ENCODE measurements around the gene MGMT.
"Not testable (repeated sequence)": the region's sequence is repeated elsewhere in the genome, so short reads cannot be mapped to it uniquely, and the experiment has no call there.

The MGMT gene

DNA sequence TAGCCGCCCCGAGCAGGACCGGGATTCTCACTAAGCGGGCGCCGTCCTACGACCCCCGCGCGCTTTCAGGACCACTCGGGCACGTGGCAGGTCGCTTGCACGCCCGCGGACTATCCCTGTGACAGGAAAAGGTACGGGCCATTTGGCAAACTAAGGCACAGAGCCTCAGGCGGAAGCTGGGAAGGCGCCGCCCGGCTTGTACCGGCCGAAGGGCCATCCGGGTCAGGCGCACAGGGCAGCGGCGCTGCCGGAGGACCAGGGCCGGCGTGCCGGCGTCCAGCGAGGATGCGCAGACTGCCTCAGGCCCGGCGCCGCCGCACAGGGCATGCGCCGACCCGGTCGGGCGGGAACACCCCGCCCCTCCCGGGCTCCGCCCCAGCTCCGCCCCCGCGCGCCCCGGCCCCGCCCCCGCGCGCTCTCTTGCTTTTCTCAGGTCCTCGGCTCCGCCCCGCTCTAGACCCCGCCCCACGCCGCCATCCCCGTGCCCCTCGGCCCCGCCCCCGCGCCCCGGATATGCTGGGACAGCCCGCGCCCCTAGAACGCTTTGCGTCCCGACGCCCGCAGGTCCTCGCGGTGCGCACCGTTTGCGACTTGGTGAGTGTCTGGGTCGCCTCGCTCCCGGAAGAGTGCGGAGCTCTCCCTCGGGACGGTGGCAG lies at the start of gene MGMT:
Gene MGMT, plus strand, starts transcription at position 539 of the 656 bp plus-strand sequence.
- Mint-ChIP-seq H3K27ac (peak within 1 kb of the TSS; percentile 68), H3K4me1 (ENCODE audit: low read depth) (peaks cover 4% of the 10 kb centered on the region), H3K9me3 (no peaks in the 10 kb centered on the region)

DNA sequence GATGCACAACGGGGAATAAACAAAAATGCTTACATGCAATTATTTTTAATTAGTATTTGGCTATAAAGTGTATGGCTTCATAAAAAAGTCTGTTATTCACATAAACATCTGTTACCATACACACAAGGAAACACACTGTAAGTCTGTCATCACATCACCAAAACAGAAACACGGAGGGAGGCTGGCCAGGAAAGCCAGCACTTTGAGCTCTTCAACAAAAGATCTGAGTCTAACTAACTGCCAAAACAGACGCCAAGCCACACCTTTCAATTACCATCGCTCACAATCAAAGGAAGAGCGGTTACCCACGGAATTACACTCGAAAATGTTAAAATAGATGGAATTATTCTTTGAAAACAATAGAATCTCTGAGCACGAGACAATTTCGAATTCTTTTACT lies 49.2 kb upstream of the MGMT start:
- Mint-ChIP-seq H3K4me1 (ENCODE audit: low read depth) (no peaks in the 10 kb centered on the region), H3K27ac (no peak overlapping the region), H3K9me3 (no peaks in the 10 kb centered on the region), H3K36me3 (ENCODE audit: low read depth) (no peaks in the 10 kb centered on the region), H3K27me3 (ENCODE audit: low read depth) (no peaks in the 10 kb centered on the region), H3K4me3 (no peak overlapping the region)

More for the DNA sequence above, at the start of gene MGMT:
- Mint-ChIP-seq H3K4me3 (peak within 1 kb of the TSS; percentile 80), H3K27me3 (ENCODE audit: low read depth) (no peaks in the 10 kb centered on the region), H3K36me3 (ENCODE audit: low read depth) (no peaks in the 10 kb centered on the region)

DNA sequence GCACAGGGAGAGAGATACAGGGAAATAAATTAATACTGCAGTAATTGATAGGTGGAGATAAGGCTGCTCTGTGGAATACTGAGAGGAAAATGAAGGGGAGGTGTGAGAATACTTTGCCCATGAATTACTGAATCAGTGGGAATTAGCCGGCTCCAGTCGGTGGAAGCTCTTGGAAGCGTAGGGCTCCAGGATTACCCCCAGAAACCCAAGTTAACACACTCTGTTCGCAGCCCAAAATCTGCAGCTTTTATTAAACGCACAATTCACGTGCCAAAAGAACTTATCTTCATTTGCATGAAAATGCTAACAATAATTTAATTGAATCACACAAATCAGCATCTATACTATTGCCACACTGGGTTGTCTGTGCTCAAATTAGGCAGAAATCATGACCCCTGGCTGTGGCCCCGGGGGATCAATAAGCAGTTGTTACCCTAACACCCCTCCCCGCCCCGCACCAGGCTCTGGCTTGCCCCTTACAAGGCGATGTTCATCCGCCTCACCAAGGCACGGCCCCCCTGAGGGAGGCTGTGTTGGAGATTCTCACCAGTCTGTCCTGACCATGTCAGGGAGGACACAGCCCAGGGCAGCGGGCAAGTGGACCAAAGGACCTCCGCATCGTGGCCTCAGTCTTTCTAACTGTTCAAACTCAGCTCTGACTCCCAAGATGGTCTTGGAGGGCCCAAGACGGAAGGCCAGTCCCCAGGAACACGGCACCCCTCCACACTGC lies 48.4 kb upstream of the MGMT start:
- no peak overlapping the region for H3K27ac Mint-ChIP-seq
- no peak overlapping the region for H3K4me3 Mint-ChIP-seq
- no peaks in the 10 kb centered on the region for H3K27me3 Mint-ChIP-seq (ENCODE audit: low read depth)

DNA sequence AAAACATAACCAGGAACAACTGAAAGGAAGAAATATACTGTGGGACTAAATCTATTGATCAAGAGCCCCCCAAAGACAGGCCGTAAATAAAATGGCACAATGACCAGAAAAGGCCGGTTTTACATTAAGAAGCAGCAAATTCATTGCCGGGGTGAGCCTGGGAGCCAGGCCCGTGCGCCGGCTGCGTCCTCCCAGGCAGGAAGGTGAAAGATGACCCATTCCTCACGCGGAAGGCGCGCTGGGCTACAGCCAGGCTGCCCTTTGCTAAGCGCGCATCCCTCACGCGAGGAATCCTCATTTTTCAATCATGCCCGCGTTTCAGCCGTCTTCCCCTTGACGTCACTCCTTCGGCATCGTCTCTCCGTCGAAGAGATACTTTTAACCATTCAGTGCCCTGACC lies 47.6 kb upstream of the MGMT start:
- no peak overlapping the region for H3K4me3 Mint-ChIP-seq
- H3K4me1 Mint-ChIP-seq (ENCODE audit: low read depth), result no peaks in the 10 kb centered on the region
- H3K9me3 Mint-ChIP-seq, result no peaks in the 10 kb centered on the region
- H3K36me3 Mint-ChIP-seq (ENCODE audit: low read depth), result no peaks in the 10 kb centered on the region
- H3K27me3 Mint-ChIP-seq (ENCODE audit: low read depth), result no peaks in the 10 kb centered on the region
- H3K27ac Mint-ChIP-seq, result no peak overlapping the region

More for the DNA sequence above, 48.4 kb upstream of the MGMT start:
- no peaks in the 10 kb centered on the region for H3K9me3 Mint-ChIP-seq
- H3K4me1 Mint-ChIP-seq (ENCODE audit: low read depth), result no peaks in the 10 kb centered on the region
- no peaks in the 10 kb centered on the region for H3K36me3 Mint-ChIP-seq (ENCODE audit: low read depth)

DNA sequence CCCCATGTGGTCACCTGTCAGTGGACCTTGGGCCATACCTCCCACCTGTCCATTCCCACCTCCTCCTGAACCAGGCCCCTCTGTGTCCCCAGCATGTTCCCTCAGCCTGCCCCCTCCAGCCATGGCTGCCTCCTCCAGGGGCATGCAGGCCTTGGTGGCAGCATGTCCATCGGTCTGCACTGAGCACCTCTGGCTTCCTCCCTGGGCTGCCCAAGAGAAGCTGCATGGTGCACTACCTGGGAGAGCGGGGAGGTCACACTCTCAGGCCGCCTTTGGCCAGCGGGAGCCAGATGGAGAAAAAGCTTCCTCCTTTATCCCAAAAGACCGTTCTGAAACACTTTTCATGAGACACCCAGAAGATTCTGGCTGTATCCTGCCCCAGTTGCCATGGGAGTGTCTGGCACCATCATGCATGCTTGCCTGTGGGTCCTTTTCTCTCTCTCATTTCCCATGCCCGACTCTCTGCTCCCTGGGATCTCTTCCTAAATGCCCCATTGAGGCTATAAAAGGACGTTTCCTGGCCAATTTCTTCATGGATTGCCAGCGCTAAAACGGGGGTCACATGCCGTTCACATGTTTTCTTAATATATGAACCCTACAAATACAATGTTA lies 45.5 kb upstream of the MGMT start:
- Mint-ChIP-seq H3K27me3 (ENCODE audit: low read depth) (no peaks in the 10 kb centered on the region), H3K27ac (no peak overlapping the region), H3K36me3 (ENCODE audit: low read depth) (no peaks in the 10 kb centered on the region), H3K4me3 (no peak overlapping the region), H3K4me1 (ENCODE audit: low read depth) (no peaks in the 10 kb centered on the region), H3K9me3 (no peaks in the 10 kb centered on the region)

DNA sequence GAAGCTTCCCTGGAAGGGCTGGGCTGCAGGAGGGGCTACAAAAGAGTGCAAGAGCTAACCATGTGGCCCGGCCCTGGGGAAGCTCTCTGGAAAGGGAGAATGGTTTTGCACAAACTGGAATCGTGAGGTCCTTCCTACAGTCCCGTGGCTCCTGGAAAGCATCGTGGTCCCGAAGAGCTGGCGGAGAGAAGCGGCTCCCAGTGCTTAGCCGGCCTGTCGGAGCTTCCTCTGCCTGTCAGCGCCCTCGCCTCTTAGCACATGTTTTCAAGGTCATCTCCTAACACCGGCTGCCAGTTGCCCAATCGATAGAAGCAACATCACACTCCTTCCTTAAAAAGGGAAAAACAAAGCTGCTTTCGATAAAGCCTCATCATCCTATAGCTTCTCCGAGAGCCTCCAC lies 42.1 kb upstream of the MGMT start:
- H3K4me3 Mint-ChIP-seq, result no peak overlapping the region
- no peaks in the 10 kb centered on the region for H3K9me3 Mint-ChIP-seq
- no peaks in the 10 kb centered on the region for H3K36me3 Mint-ChIP-seq (ENCODE audit: low read depth)
- no peaks in the 10 kb centered on the region for H3K27me3 Mint-ChIP-seq (ENCODE audit: low read depth)
- H3K4me1 Mint-ChIP-seq (ENCODE audit: low read depth), result no peaks in the 10 kb centered on the region
- H3K27ac Mint-ChIP-seq, result no peak overlapping the region

DNA sequence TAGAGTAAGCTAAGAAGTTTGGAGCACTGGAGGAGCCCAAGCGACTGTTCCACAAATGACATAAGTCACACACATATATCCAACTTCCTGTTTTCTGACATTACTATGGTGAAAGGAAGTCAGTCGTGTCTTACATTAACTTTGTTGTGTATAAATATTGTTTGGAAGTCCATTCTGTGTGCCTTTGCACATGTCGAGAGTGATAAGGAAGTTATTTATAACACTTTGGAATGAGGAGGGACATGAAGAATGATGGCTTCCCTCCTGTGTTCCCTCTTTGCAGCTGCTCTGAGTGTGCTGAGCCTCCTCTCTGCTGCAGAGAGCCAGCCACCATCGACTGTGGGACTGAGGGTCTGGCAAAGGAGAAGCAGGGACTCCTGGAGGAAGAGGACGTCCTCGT lies 40.4 kb upstream of the MGMT start:
- Mint-ChIP-seq H3K36me3 (ENCODE audit: low read depth) (no peaks in the 10 kb centered on the region), H3K27ac (no peak overlapping the region), H3K4me1 (ENCODE audit: low read depth) (no peaks in the 10 kb centered on the region), H3K9me3 (no peaks in the 10 kb centered on the region), H3K4me3 (no peak overlapping the region), H3K27me3 (ENCODE audit: low read depth) (no peaks in the 10 kb centered on the region)

DNA sequence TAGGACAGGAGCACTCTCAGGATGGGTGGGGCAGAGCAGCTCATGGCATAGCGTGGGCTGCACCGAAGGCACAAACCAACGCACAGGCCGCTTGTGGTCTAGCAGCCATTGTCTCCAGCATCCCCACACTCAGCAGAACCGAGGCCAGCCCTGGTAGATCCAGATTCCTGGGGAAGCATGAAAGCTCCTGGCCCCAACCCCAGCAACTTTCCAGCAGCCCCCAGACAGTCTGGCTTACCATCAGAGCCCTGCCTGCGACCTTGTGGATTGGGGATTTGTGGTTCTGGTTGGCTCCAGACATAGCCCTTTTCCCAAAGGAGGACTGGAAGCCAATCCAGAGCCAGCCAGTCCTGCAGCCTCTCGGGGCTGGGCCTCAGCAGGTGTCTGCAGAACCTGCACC lies 33.8 kb upstream of the MGMT start:
- Mint-ChIP-seq H3K4me1 (ENCODE audit: low read depth) (no peaks in the 10 kb centered on the region), H3K9me3 (no peaks in the 10 kb centered on the region), H3K27me3 (ENCODE audit: low read depth) (no peaks in the 10 kb centered on the region), H3K36me3 (ENCODE audit: low read depth) (no peaks in the 10 kb centered on the region), H3K27ac (no peak overlapping the region), H3K4me3 (no peak overlapping the region)

DNA sequence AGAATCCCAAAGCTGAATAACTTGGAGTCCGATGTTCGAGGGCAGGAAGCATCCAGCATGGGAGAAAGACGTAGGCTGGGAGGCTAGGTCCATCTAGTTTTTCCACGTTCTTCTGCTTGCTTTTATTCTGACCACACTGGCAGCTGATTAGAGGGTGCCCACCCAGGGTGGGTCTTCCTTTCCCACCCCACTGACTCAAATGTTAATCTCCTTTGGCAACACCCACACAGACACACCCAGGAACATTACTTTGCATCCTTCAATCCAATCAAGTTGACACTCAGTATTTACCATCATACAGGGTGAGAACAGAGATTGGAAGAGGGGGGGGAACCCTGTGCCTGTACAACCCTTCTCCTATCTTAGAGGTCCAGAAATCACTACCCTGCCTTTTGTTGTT lies 31.3 kb upstream of the MGMT start:
- H3K4me3 Mint-ChIP-seq; H3K27ac Mint-ChIP-seq; H3K36me3 Mint-ChIP-seq (ENCODE audit: low read depth); H3K27me3 Mint-ChIP-seq (ENCODE audit: low read depth); H3K4me1 Mint-ChIP-seq (ENCODE audit: low read depth); H3K9me3 Mint-ChIP-seq: not testable (repeated sequence)

DNA sequence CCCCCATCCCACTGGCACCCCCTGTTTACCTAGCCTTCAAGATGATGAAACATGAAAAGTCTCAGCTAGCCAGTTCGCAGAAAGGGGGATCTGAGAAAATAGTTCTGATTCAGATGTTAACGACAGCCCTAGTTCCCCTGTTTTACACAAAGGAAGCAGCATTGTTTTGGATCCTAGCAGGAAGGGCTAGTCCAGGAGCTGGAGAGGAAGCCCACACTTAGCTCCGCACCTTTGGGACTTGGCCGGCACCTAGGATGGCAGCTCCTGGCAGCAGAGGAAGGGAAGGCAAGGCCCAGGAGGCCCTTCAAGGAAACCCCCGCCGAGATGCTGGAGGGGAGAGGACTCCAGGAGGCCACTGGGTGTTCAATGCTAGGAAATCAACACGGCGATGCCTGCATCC lies 29.0 kb upstream of the MGMT start:
- Mint-ChIP-seq H3K27me3 (ENCODE audit: low read depth) (peaks cover 1% of the 10 kb centered on the region), H3K36me3 (ENCODE audit: low read depth) (no peaks in the 10 kb centered on the region), H3K4me3 (no peak overlapping the region), H3K27ac (no peak overlapping the region), H3K4me1 (ENCODE audit: low read depth) (no peaks in the 10 kb centered on the region), H3K9me3 (no peaks in the 10 kb centered on the region)

DNA sequence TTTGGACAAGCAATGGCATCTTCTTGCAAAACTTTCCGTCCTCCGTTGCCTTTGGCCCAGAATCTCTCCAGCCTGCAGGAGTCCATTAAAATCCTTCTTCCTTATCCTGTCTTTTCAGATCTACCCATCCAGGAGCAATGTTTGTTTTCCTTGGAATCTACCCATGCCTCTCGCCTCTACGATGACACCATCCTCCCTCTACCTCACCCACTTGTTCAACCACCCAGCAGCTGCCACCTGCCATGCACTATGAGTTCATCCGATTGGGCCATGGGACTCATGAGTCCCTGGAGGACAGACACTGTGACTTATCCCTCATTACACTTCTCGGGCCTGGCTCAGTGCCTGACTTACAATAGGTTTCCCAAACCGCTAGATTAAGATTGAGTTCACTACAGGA lies 26.8 kb upstream of the MGMT start:
- no peak overlapping the region for H3K4me3 Mint-ChIP-seq
- no peak overlapping the region for H3K27ac Mint-ChIP-seq
- H3K36me3 Mint-ChIP-seq (ENCODE audit: low read depth), result no peaks in the 10 kb centered on the region
- H3K4me1 Mint-ChIP-seq (ENCODE audit: low read depth), result no peaks in the 10 kb centered on the region
- peaks cover 3% of the 10 kb centered on the region for H3K27me3 Mint-ChIP-seq (ENCODE audit: low read depth)
- no peaks in the 10 kb centered on the region for H3K9me3 Mint-ChIP-seq

DNA sequence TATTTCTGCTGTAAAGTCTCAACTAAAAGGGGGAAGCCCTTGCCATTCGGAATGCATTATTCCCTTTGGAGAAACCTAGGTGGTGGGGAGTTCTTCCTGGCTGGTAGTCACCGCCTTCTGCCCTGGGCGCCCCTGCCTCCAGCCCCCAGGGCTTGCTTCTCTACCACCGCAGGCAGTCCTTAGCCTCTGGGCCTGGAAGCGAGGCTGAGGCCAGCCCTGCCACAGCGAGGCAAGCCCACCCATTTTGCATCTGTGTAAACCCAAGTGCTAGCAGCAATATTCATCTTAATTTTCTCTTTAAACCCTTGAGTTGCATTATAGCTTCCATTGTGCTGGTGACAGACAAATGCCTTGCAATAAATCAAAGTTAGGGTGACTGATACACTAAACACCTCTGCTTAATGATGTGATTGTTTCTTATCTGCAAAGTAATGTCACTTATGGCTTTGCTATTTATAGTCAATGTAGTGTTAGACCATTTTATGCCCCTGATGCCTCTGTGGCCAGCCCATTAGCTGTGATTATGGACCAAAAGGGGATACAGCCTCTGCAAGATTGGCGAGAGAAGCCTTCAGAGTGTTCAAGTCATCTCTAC lies 26.2 kb upstream of the MGMT start:
- Mint-ChIP-seq H3K4me3 (no peak overlapping the region), H3K9me3 (no peaks in the 10 kb centered on the region), H3K36me3 (ENCODE audit: low read depth) (no peaks in the 10 kb centered on the region), H3K27ac (no peak overlapping the region), H3K27me3 (ENCODE audit: low read depth) (peaks cover 3% of the 10 kb centered on the region), H3K4me1 (ENCODE audit: low read depth) (no peaks in the 10 kb centered on the region)

DNA sequence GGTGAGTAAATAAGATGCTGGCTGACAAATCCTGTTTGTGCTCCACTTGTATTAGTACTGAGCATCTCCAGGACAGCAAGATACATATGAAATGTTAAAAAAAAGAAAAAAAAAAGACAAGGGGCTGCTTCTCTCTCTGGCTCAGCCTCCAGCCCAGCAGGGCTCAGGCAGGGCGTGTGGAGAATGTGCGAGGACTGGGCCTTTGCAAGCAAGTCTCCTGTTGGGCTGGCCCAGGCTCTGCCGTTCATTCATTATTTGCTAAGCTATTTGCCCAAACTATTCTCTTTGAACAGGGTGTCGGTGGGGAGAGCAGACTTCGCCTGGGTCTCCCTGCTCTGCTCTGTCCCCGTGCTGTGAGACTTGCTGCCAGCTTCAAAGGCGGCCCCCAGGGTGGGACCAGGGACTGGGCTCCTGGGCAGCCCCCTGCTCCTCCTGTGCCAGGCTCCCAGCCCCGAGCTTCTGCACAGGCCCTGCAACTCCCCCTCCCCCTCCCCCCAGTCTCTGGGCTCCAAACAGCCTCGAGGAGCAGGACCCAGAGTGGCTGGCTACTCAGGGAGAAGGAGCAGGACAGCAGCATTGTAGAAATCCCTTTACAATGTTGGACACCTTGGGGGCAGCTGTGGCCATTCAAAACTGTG lies 25.6 kb upstream of the MGMT start:
- Mint-ChIP-seq H3K4me3 (no peak overlapping the region), H3K9me3 (no peaks in the 10 kb centered on the region), H3K27me3 (ENCODE audit: low read depth) (peaks cover 3% of the 10 kb centered on the region), H3K36me3 (ENCODE audit: low read depth) (no peaks in the 10 kb centered on the region), H3K27ac (no peak overlapping the region), H3K4me1 (ENCODE audit: low read depth) (no peaks in the 10 kb centered on the region)

DNA sequence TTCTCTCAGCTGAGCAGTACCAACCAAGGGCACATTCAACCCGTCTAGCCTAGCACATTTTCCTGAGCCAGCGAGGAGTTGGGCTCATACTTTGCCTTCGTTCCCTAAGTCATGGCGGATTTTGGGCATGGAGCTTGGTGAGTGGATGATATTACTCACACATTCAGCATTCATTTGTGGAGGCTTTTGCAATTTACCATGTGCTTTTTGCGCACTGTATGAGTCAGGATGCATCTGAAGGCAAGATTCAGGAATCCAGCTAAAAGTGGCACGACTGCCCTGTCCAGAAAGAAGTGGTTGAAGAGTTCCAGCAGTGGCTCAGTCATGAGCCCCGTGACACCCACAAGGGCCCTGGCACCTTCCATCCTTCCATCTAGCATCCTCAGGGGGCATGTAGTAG lies 24.2 kb upstream of the MGMT start:
- H3K9me3 Mint-ChIP-seq, result no peaks in the 10 kb centered on the region
- H3K4me3 Mint-ChIP-seq, result no peak overlapping the region
- no peaks in the 10 kb centered on the region for H3K4me1 Mint-ChIP-seq (ENCODE audit: low read depth)
- H3K27ac Mint-ChIP-seq, result no peak overlapping the region
- H3K27me3 Mint-ChIP-seq (ENCODE audit: low read depth), result peaks cover 3% of the 10 kb centered on the region
- no peaks in the 10 kb centered on the region for H3K36me3 Mint-ChIP-seq (ENCODE audit: low read depth)

All from T-helper 1 cell treated with Interleukin-12 subunit alpha and Interleukin-12 subunit beta and Interleukin-4 antibody, amounts not matched to agents 30 μg/mL and 1 μg/mL, for 36 hours (primary cell).